Measurements from ENCODE around the gene PRUNE1.

- TF ChIP-seq GLIS3 (CRISPR knock-in tag; IDR thresholded peaks at IDR 0.05) (no peak), CREB5 (CRISPR knock-in tag; IDR thresholded peaks at IDR 0.05; ENCODE audit: low read depth) (no peak), BACH2 (CRISPR knock-in tag; IDR thresholded peaks at IDR 0.05; ENCODE audit: borderline replicate concordance) (no peak), TCF4 (CRISPR knock-in tag; IDR thresholded peaks at IDR 0.05; ENCODE audit: borderline replicate concordance) (no peak), PATZ1 (CRISPR knock-in tag; IDR thresholded peaks at IDR 0.05; ENCODE audit: borderline replicate concordance) (no peak)
Observed at GRCh38 chr1:151043163-151043562, 34.9 kb downstream of the PRUNE1 start.

Measured in SK-N-SH treated with all-trans-retinoic acid at 6 μM for 48 hours (cell line).